ENCODE measurements around the gene NCK2. TPM values are rescaled to one million over a fixed set of nuclear protein-coding genes. Genes with fewer than 3 reads are reported as not detected.

The NCK2 gene
- total RNA-seq, 4 donors from 2014 or later, result 46.0 to 62.6 (median 55.3) TPM

GRCh38 chr2:105776560-105776928 lies 31.8 kb downstream of the NCK2 start:
- no peak for TF ChIP-seq POLR2A (IDR thresholded peaks at IDR 0.05)
- no peak for TF ChIP-seq CTCF (IDR thresholded peaks at IDR 0.05)
- H3K27ac ChIP-seq, result peak overlapping the region in 1 of 3 donors; percentile 14
- no peaks in the 10 kb centered on the region for H3K36me3 ChIP-seq
- peaks cover 65 to 100% of the 10 kb centered on the region in 2 donors for H3K4me1 ChIP-seq
- H3K9me3 ChIP-seq, result no peaks in the 10 kb centered on the region
- no peaks in the 10 kb centered on the region for H3K27me3 ChIP-seq
- DNase-seq, result peak in 1 of 2 donors; percentile 28
- intact Hi-C loops (cut with DNase I), result no loop called here
- H3K4me3 ChIP-seq (replicated peaks in 1 of 3), result no peak overlapping the region
- 53% methylated on average over 5 of the region's 5 CpGs for WGBS, 2 donors

- H3K27me3 ChIP-seq, result no peaks in the 10 kb centered on the region
- TF ChIP-seq POLR2A (IDR thresholded peaks at IDR 0.05) (no peak), CTCF (IDR thresholded peaks at IDR 0.05) (no peak)
- peaks cover 70 to 98% of the 10 kb centered on the region in 2 donors for H3K4me1 ChIP-seq
- no peaks in the 10 kb centered on the region for H3K9me3 ChIP-seq
- intact Hi-C loops (cut with DNase I), result no loop called here
- peak overlapping the region in 1 of 3 donors; percentile 14 for H3K27ac ChIP-seq
- WGBS, 2 donors, result 92 to 95% methylated on average over 13 of the region's 13 CpGs
- no peak overlapping the region for H3K4me3 ChIP-seq (replicated peaks in 1 of 3)
- H3K36me3 ChIP-seq, result no peaks in the 10 kb centered on the region
- no peak for DNase-seq
Observed at GRCh38 chr2:105777031-105777482, 32.3 kb downstream of the NCK2 start.

DNA sequence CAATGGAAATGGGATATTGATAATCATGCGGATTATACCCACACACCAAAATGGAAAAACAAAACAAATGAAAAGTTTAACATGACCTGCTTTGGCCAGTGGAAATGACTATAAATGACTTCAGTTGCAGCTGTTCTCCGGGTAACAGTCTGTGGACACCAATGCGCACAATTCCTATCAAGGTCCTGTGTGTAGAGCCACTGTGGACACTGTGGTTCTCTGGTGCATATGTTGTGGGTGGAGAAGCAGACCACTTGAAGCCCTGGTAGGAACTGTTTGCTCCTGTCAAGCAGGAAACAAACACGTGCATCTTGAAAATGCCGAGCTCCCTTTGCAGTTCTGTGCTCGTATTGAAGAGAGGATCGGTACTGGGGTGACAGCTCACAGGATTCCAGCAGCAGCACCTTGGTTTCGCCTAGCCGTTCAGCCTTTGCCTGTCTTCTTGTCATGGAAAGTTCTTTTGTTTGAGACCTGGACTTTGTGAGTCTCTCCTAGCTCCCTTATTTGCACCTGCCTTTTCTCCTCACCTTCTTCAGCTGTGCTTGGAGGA lies 32.9 kb downstream of the NCK2 start:
- Histone ChIP-seq H3K9me3 (no peaks in the 10 kb centered on the region), H3K4me1 (peaks cover 71 to 98% of the 10 kb centered on the region in 2 donors), H3K27me3 (no peaks in the 10 kb centered on the region), H3K4me3 (replicated peaks in 1 of 3) (no peak overlapping the region), H3K27ac (peak overlapping the region in 2 of 3 donors; percentile 16 to 77), H3K36me3 (no peaks in the 10 kb centered on the region)
- no peak for TF ChIP-seq POLR2A (IDR thresholded peaks at IDR 0.05)
- no peak for TF ChIP-seq CTCF (IDR thresholded peaks at IDR 0.05)
- intact Hi-C loops (cut with DNase I), result no loop called here
- DNase-seq, result no peak
- 78 to 81% methylated on average over 9 of the region's 9 CpGs for WGBS, 2 donors

DNA sequence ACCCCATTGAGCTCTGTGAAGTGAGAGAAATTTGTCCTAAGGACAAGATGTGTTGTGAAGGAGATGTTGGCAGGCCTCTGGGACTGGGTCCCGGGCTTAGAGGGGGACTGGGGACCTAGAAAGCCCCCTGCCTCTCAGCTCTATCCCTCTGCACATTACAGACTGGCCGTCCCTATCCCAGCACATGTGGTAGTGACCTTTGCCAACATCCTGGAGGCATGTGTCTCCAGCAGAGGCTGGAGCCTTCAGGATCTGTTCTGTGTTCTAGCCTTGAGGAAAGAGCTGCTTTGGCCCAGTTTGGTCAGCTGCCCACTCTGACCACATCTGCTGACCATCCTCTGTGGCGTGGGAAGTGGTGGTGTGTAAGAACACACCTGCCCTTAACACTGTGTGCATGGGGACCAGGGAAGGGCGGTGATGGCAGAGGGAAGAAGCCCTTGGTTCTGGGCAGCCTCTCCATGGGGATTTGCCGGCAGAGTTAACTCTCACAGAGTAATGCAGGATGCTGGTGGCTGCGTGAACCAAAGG lies 33.4 kb downstream of the NCK2 start:
- intact Hi-C loops (cut with DNase I), result no loop called here

More for the DNA sequence above, 33.4 kb downstream of the NCK2 start:
- Histone ChIP-seq H3K4me1 (peaks cover 72 to 98% of the 10 kb centered on the region in 2 donors), H3K9me3 (no peaks in the 10 kb centered on the region), H3K4me3 (replicated peaks in 1 of 3) (no peak overlapping the region), H3K27me3 (no peaks in the 10 kb centered on the region), H3K27ac (peak overlapping the region in 2 of 3 donors; percentile 16 to 77), H3K36me3 (no peaks in the 10 kb centered on the region)
- DNase-seq, result no peak
- TF ChIP-seq POLR2A (IDR thresholded peaks at IDR 0.05) (no peak), CTCF (IDR thresholded peaks at IDR 0.05) (no peak)
- WGBS, 2 donors, result 71 to 82% methylated on average over 5 to 6 of the region's 6 CpGs

Data from thyroid gland (tissue), 4 donors.